Ascending aorta (tissue), 2 donors: Measurements from ENCODE around the gene ZNF33B. TPM values are rescaled to one million over a fixed set of nuclear protein-coding genes. Genes with fewer than 3 reads are reported as not detected.

ENCODE experiments used
- DNase-seq, 2 donors: peaks; one replicate each; pipeline ENCODE4 v3.0.0-alpha.2; 2019; ENCODE audit warnings: low spot score in 2 of 2
- H3K27ac ChIP-seq, 2 donors: fragments of 200-600 bp; sonication (generic); one replicate each; pipeline ENCODE4 v1.5.1; 2016 to 2017; ENCODE audit warnings: mild to moderate bottlenecking in 1 of 2
- H3K27me3 ChIP-seq: fragments of 200-600 bp; sonication (generic); one replicate; pipeline ENCODE4 v1.5.1; 2017
- H3K36me3 ChIP-seq, 2 donors: fragments of 200-600 bp; sonication (generic); one replicate each; pipeline ENCODE4 v1.5.1; 2016
- H3K4me1 ChIP-seq, 2 donors: fragments of 200-600 bp; sonication (generic); one replicate each; pipeline ENCODE4 v1.5.1; 2016 to 2017; ENCODE audit warnings: mild to moderate bottlenecking in 1 of 2
- H3K4me3 ChIP-seq, 2 donors: fragments of 200-600 bp; sonication (generic); one replicate each; pipeline ENCODE4 v1.5.1; 2016 to 2017; ENCODE audit warnings: mild to moderate bottlenecking in 1 of 2
- H3K9me3 ChIP-seq, 2 donors: fragments of 200-600 bp; sonication (generic); one replicate each; pipeline ENCODE4 v1.5.1; 2016
- CTCF ChIP-seq, 3 experiments: fragments of 200-600 bp in 2 of 3; fragments of 450-650 bp in 1 of 3; sonication (generic) in 2 of 3; IDR thresholded peaks; one replicate each; pipeline ENCODE4 v1.5.1; 2016 to 2019; ENCODE audit warnings: antibody characterized with exemption in 3 of 3, mild to moderate bottlenecking in 1 of 3, moderate library complexity in 1 of 3
- intact Hi-C: fragments of 100-400 bp; cut with DNase I; formaldehyde crosslinking; loops from one replicate; pipeline ENCODE4 v1.15.1; 2023
- total RNA-seq: library from RNA; depleted of rRNA; stranded (reverse); fragments of >200 nt; gene quantifications from one replicate; pipeline ENCODE4 v1.1.0, GENCODE V29; 2016

ZNF33B gene
- total RNA-seq, 1 donor from 2014 or later, result 8.6 TPM

DNA sequence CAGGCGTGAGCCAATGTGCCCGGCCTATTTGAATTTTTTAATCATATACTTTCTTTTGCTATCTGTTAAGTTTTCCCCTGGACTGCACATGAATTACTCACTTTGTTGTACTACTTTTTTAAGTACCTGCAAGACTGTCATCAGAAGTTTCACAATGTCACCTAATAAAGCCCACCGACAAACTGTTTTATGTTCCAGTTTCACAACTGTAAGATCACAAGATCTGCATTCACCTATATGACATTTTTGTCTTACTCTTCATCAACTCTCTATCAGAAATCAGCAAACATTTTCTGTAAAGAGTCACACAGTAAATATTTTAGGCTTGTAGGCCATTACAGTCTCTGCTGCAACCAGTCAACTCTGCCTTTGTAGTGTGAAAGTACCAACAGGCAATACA, 88.5 kb downstream of the ZNF33B start:
- intact Hi-C loops, result loop anchor here (5.0 kb wide), 4 partner anchors 87 to 1097 kb away; partner anchors contain the start of genes CSGALNACT2, ZNF32 and ZNF33B
- Histone ChIP-seq H3K36me3 (peaks cover 0 to 6% of the 10 kb centered on the region in 2 donors), H3K27ac (no peak overlapping the region), H3K4me1 (peaks cover 3 to 6% of the 10 kb centered on the region in 2 donors), H3K4me3 (no peak overlapping the region), H3K27me3 (no peaks in the 10 kb centered on the region), H3K9me3 (peaks cover 9 to 31% of the 10 kb centered on the region in 2 donors)
- DNase-seq, result no peak
- TF ChIP-seq CTCF (IDR thresholded peaks at IDR 0.05), result no peak

GRCh38 chr10:42548254-42548653, 90.1 kb downstream of the ZNF33B start:
- peaks cover 19 to 47% of the 10 kb centered on the region in 2 donors for H3K9me3 ChIP-seq
- intact Hi-C loops, result no loop called here
- no peaks in the 10 kb centered on the region for H3K27me3 ChIP-seq
- no peak for DNase-seq
- peaks cover 3 to 6% of the 10 kb centered on the region in 2 donors for H3K4me1 ChIP-seq
- no peak overlapping the region for H3K4me3 ChIP-seq
- TF ChIP-seq CTCF (IDR thresholded peaks at IDR 0.05), result no peak
- H3K36me3 ChIP-seq, result peaks cover 0 to 17% of the 10 kb centered on the region in 2 donors
- H3K27ac ChIP-seq, result no peak overlapping the region

DNA sequence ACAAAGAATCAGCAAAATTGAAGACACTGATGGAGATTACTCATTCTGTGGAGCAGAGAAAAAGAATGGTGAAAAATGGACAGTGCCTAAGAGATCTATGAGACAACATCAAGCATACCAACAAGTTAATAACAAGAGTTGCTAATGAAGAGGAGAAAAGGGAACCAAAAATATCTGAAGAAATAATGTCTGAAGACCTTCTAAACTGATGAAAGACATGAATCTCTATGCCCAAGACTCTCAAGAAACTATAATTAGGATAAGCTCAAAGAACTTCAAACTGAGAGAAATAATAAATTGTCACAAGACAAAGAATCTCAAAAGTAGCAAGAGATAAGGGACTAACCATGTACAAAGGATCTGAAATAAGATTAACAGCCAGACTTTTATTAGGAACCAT, 93.4 kb downstream of the ZNF33B start:
- Histone ChIP-seq H3K4me1 (no peaks in the 10 kb centered on the region), H3K27me3 (no peaks in the 10 kb centered on the region), H3K4me3 (no peak overlapping the region), H3K36me3 (peaks cover 1 to 26% of the 10 kb centered on the region in 2 donors), H3K9me3 (peaks cover 36 to 80% of the 10 kb centered on the region in 2 donors), H3K27ac (no peak overlapping the region)
- no peak for TF ChIP-seq CTCF (IDR thresholded peaks at IDR 0.05)
- no peak for DNase-seq
- intact Hi-C loops, result no loop called here

- H3K27ac ChIP-seq, result no peak overlapping the region
- H3K9me3 ChIP-seq, result peaks cover 46 to 91% of the 10 kb centered on the region in 2 donors
- no peak overlapping the region for H3K4me3 ChIP-seq
- H3K4me1 ChIP-seq, result no peaks in the 10 kb centered on the region
- H3K36me3 ChIP-seq, result peaks cover 11 to 33% of the 10 kb centered on the region in 2 donors
- no peaks in the 10 kb centered on the region for H3K27me3 ChIP-seq
- TF ChIP-seq CTCF (IDR thresholded peaks at IDR 0.05), result no peak
- intact Hi-C loops, result no loop called here
- no peak for DNase-seq
Observed at GRCh38 chr10:42543840-42544372, 94.5 kb downstream of the ZNF33B start.

Other genes starting within 250 kb of the ZNF33B start
- gene BMS1, start 144.2 kb upstream of the ZNF33B start, total RNA-seq, result 6.2 TPM